CD4-positive, alpha-beta memory T cell (primary cell): ENCODE results near the gene PGGHG. TPM values are rescaled to one million over a fixed set of nuclear protein-coding genes. Genes with fewer than 3 reads are reported as not detected.
A peak's percentile ranks its signal among the peaks of the same experiment; 100 is the strongest.

ENCODE experiments used
- CTCF ChIA-PET: fragments of 350-600 bp; sonication (Branson Sonifier 250); formaldehyde crosslinking; loops from one replicate; lab custom pipeline; 2021; ENCODE audit warnings: inconsistent platforms; ENCODE audit not compliant: partially characterized antibody; lab: Charles Lee
- POLR2A ChIA-PET: fragments of 350-600 bp; sonication (Branson Sonifier 250); formaldehyde crosslinking; loops from one replicate; lab custom pipeline; 2021; ENCODE audit not compliant: partially characterized antibody; lab: Charles Lee
- DNase-seq, 5 donors: peaks; one replicate each; pipeline versions ENCODE4 v3.0.0 to v3.0.0-alpha.2; 2020 to 2022; ENCODE audit warnings: mixed read lengths in 1 of 5
- H3K27ac ChIP-seq: one replicate; pipeline ENCODE4 v1.7.0; 2013; ENCODE audit warnings: low read depth, low read length
- H3K27me3 ChIP-seq: 2 replicates; pipeline ENCODE4 v1.7.0; 2013; ENCODE audit warnings: mild to moderate bottlenecking, low read length, moderate library complexity; ENCODE audit not compliant: insufficient read depth
- H3K36me3 ChIP-seq: 2 replicates; pipeline ENCODE4 v1.7.0; 2013; ENCODE audit warnings: mild to moderate bottlenecking, low read length, moderate library complexity; ENCODE audit not compliant: insufficient read depth
- H3K4me1 ChIP-seq: 2 replicates; pipeline ENCODE4 v1.7.0; 2013; ENCODE audit warnings: mild to moderate bottlenecking, low read length, moderate library complexity; ENCODE audit not compliant: insufficient read depth
- H3K4me3 ChIP-seq, 2 donors: one replicate each; pipeline ENCODE4 v1.7.0; 2013; ENCODE audit warnings: low read length in 2 of 2, mild to moderate bottlenecking in 1 of 2
- H3K9me3 ChIP-seq, 2 donors: one replicate each; pipeline ENCODE4 v1.7.0; 2013; ENCODE audit warnings: low read length in 2 of 2, control low read depth in 1 of 2; ENCODE audit not compliant: control insufficient read depth in 1 of 2
- H3K27ac Mint-ChIP-seq, 7 donors: one replicate each; pipeline ENCODE4 v1.8.0; 2020 to 2021; ENCODE audit warnings: mixed read lengths in 7 of 7, mild to moderate bottlenecking in 6 of 7, inconsistent platforms in 3 of 7, moderate library complexity in 3 of 7
- H3K27me3 Mint-ChIP-seq, 2 donors: one replicate each; pipeline ENCODE4 v1.8.0; 2020 to 2021; ENCODE audit warnings: mixed read lengths in 2 of 2
- H3K36me3 Mint-ChIP-seq, 2 donors: one replicate each; pipeline ENCODE4 v1.8.0; 2020 to 2021; ENCODE audit warnings: mixed read lengths in 2 of 2, inconsistent platforms in 1 of 2, mild to moderate bottlenecking in 1 of 2
- H3K4me1 Mint-ChIP-seq, 4 donors: one replicate each; pipeline ENCODE4 v1.8.0; 2020 to 2021; ENCODE audit warnings: mixed read lengths in 4 of 4, mild to moderate bottlenecking in 1 of 4
- H3K4me3 Mint-ChIP-seq, 8 donors: one replicate each; pipeline ENCODE4 v1.8.0; 2020 to 2021; ENCODE audit warnings: mixed read lengths in 8 of 8, mild to moderate bottlenecking in 7 of 8, moderate library complexity in 6 of 8, inconsistent platforms in 3 of 8
- H3K9me3 Mint-ChIP-seq, 8 donors: one replicate each; pipeline ENCODE4 v1.8.0; 2020 to 2021; ENCODE audit warnings: mixed read lengths in 8 of 8, mild to moderate bottlenecking in 5 of 8, inconsistent platforms in 3 of 8, moderate library complexity in 1 of 8
- intact Hi-C: fragments of 100-400 bp; cut with micrococcal nuclease; formaldehyde crosslinking; loops from one replicate; pipeline ENCODE4 v1.15.1; 2023
- polyA plus RNA-seq, 2 donors: library from polyadenylated mRNA; unstranded; fragments of 300-500 nt; fragmentation: Illumina TruSeq; gene quantifications; one replicate each; pipeline ENCODE4 v1.2.3, GENCODE V29; 2021
- total RNA-seq, 2 experiments: library from RNA; stranded (reverse); gene quantifications; one replicate each; pipeline ENCODE4 v1.2.3, GENCODE V29; 2021

Gene PGGHG
- total and polyA plus RNA-seq, 4 experiments from 2014 or later: 3.0 to 304 (median 155) TPM

GRCh38 chr11:299951-300735 lies 11.2 kb downstream of the PGGHG start:
- peaks cover 11 to 43% (median 19%) of the 10 kb centered on the region in 4 donors for H3K4me1 Mint-ChIP-seq
- peaks cover 0 to under 1% (median 0%) of the 10 kb centered on the region in 8 donors for H3K9me3 Mint-ChIP-seq
- intact Hi-C loops: no loop called here
- peak overlapping the region in 3 of 7 donors; percentile 13 to 55 (median 35) for H3K27ac Mint-ChIP-seq
- H3K4me3 Mint-ChIP-seq: no peak overlapping the region
- no peaks in the 10 kb centered on the region for H3K27me3 ChIP-seq
- H3K27me3 Mint-ChIP-seq: peaks cover 0 to 3% of the 10 kb centered on the region in 2 donors
- H3K36me3 Mint-ChIP-seq: peaks cover 0 to 1% of the 10 kb centered on the region in 2 donors
- ChIA-PET POLR2A (interaction anchor here (0.6 to 4.2 kb wide), 7 partner anchors 12 to 114 kb away, joined by 3 to 32 read pairs (median 3); partner anchors contain the start of genes IFITM1, PGGHG and SIGIRR), CTCF (interaction anchor here (1.1 to 1.4 kb wide), 3 partner anchors 13 to 49 kb away, joined by 3 to 4 read pairs (median 3); no protein-coding TSS in a partner anchor)
- DNase-seq: peak in 1 of 5 donors; percentile 19
- H3K36me3 ChIP-seq: no peaks in the 10 kb centered on the region
- no peak overlapping the region for H3K27ac ChIP-seq
- peaks cover 31% of the 10 kb centered on the region for H3K4me1 ChIP-seq
- H3K4me3 ChIP-seq: no peak overlapping the region
- H3K9me3 ChIP-seq: no peaks in the 10 kb centered on the region

DNA sequence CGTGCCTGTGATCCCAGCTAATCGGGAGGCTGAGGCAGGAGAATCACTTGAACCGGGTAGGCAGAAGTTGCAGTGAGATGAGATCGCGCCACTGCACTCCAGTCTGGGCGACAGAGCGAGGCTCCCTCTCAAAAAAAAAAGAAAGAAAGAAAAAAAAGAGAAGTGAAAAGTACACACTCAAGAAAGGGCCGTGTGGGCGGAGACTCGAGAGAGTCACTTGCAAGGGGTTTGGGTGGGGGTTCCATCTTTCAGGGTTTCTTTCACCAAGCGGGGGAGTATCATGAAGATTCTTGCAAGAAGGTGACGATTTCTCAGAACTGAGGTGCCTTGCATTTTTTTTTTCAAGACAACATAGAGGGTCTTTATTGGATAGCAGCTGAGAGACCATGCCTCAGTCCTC lies 14.4 kb downstream of the PGGHG start:
- CTCF ChIA-PET: interaction anchor here (4.2 to 5.6 kb wide), 2 partner anchors 16 to 53 kb away, joined by 15 to 38 read pairs; no protein-coding TSS in a partner anchor
- no peak for DNase-seq
- Mint-ChIP-seq H3K9me3 (no peaks in the 10 kb centered on the region), H3K27me3 (peaks cover 0 to 3% of the 10 kb centered on the region in 2 donors), H3K4me1 (peaks cover 13 to 51% (median 26%) of the 10 kb centered on the region in 4 donors), H3K36me3 (peaks cover 0 to 5% of the 10 kb centered on the region in 2 donors), H3K27ac (peak overlapping the region in 3 of 7 donors; percentile 26 to 68 (median 40)), H3K4me3 (no peak overlapping the region)
- intact Hi-C loops: no loop called here
- H3K27me3 ChIP-seq: no peaks in the 10 kb centered on the region
- POLR2A ChIA-PET: interaction anchor here (0.5 to 5.6 kb wide), 3 partner anchors 14 to 146 kb away, joined by 3 to 23 read pairs (median 3); no protein-coding TSS in a partner anchor
- H3K27ac ChIP-seq: no peak overlapping the region
- no peaks in the 10 kb centered on the region for H3K9me3 ChIP-seq
- H3K36me3 ChIP-seq: no peaks in the 10 kb centered on the region
- peaks cover 40% of the 10 kb centered on the region for H3K4me1 ChIP-seq
- H3K4me3 ChIP-seq: no peak overlapping the region

DNA sequence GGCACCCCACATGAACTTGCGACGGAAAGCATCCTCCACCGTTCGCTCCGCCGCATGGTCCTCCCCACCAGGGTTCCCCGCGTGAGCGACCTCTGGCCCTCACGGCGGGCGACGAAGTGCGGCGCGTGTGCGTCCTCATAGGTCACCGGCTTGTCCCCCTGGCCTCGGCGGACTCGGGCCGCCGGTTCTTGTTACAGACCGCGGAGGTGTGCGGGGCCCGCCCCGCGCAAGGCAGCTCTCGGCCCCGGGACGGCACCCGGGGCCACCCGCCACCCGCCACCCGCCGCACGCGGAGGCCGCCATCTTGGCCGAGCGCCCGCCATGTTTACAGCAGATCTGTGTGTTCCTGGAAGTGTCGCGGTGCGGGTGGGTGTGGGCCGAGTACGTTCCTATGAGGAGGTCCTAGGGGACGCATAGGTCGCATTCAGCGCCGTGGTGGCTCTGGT lies 15.2 kb downstream of the PGGHG start:
- Histone ChIP-seq H3K4me1 (peaks cover 36% of the 10 kb centered on the region), H3K4me3 (no peak overlapping the region), H3K27me3 (no peaks in the 10 kb centered on the region), H3K27ac (no peak overlapping the region), H3K9me3 (no peaks in the 10 kb centered on the region), H3K36me3 (no peaks in the 10 kb centered on the region)
- Mint-ChIP-seq H3K27me3 (peaks cover 0 to 3% of the 10 kb centered on the region in 2 donors), H3K4me1 (peaks cover 14 to 54% (median 27%) of the 10 kb centered on the region in 4 donors), H3K4me3 (no peak overlapping the region), H3K36me3 (peaks cover under 1 to 9% of the 10 kb centered on the region in 2 donors), H3K27ac (no peak overlapping the region), H3K9me3 (no peaks in the 10 kb centered on the region)
- peak in 1 of 5 donors; percentile 16 for DNase-seq
- intact Hi-C loops: loop anchor here (2.0 kb wide), 1 partner anchor 93 kb away; no protein-coding TSS in a partner anchor
- ChIA-PET CTCF (interaction anchor here (0.6 to 5.6 kb wide), 20 partner anchors 12 to 149 kb away, joined by 3 to 67 read pairs (median 4); partner anchors contain the start of gene PTDSS2), POLR2A (interaction anchor here (0.8 to 5.6 kb wide), 9 partner anchors 9 to 146 kb away, joined by 4 to 53 read pairs (median 11); partner anchors contain the start of genes BET1L, PGGHG, PTDSS2 and RIC8A)

DNA sequence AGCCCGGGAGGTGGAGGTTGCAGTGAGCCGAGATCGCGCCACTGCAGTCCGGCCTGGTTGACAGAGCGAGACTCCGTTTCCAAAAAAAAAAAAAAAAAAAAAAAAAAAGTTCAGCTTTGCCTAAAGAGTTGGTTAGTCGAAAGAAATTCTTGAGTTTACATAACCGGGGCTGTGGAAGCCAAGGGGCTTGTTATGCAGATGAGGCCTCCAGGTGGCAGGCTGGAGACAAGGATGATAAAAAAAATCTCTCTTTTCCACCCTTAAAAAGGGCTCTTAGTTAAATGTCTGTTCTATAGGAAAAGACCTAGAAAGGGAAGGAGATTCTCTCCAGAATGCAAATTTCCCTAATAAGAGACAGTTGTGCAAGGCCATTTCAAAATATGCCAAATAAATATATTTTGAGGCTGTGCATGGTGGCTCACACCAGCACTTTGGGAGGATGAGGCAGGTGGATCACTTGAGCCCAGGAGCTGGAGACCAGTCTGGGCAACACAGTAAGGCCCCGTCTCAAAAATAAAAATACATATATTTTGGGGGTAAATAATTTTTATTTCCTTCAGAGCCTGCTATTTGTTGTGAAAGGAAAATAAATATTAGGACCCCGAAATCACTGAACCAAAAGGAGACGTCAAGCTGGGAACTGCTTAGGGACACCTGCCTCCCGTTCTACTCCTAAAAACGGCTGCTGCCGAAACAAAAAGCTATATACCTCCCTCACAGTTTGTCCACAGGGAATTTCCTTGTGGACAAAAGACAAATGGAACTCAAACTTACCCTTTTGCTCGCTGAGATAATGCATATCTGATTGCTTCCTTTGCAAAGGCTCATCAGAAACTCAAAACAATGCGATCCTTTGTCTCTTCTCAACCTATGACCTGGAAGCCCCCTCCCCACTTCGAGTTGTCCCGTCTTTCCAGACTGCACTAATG lies 16.3 kb downstream of the PGGHG start:
- no peaks in the 10 kb centered on the region for H3K9me3 ChIP-seq
- Mint-ChIP-seq H3K4me1 (peaks cover 20 to 58% (median 34%) of the 10 kb centered on the region in 4 donors), H3K27ac (peak overlapping the region; percentile 1 to 89 (median 78)), H3K9me3 (peaks cover 0 to 5% (median 0%) of the 10 kb centered on the region in 8 donors), H3K27me3 (peaks cover 0 to 3% of the 10 kb centered on the region in 2 donors), H3K4me3 (peak overlapping the region in 5 of 8 donors; percentile 36 to 76 (median 52)), H3K36me3 (peaks cover 8 to 16% of the 10 kb centered on the region in 2 donors)
- no peaks in the 10 kb centered on the region for H3K36me3 ChIP-seq
- ChIA-PET POLR2A (interaction anchor here (0.8 to 5.6 kb wide), 16 partner anchors 10 to 145 kb away, joined by 3 to 53 read pairs (median 6); partner anchors contain the start of genes BET1L, PGGHG, PSMD13 and PTDSS2), CTCF (interaction anchor here (0.6 to 5.6 kb wide), 31 partner anchors 11 to 148 kb away, joined by 3 to 67 read pairs (median 4); partner anchors contain the start of genes BET1L, PTDSS2 and RIC8A)
- no peaks in the 10 kb centered on the region for H3K27me3 ChIP-seq
- peak overlapping the region; percentile 6 for H3K27ac ChIP-seq
- peaks cover 42% of the 10 kb centered on the region for H3K4me1 ChIP-seq
- intact Hi-C loops: loop anchor here (1.0 to 5.0 kb wide), 5 partner anchors 38 to 212 kb away; no protein-coding TSS in a partner anchor
- H3K4me3 ChIP-seq: no peak overlapping the region
- peak; percentile 64 to 75 (median 67) for DNase-seq

- peaks cover 0 to 5% (median 0%) of the 10 kb centered on the region in 8 donors for H3K9me3 Mint-ChIP-seq
- H3K4me1 Mint-ChIP-seq: peaks cover 20 to 51% (median 32%) of the 10 kb centered on the region in 4 donors
- H3K27me3 ChIP-seq: no peaks in the 10 kb centered on the region
- no peaks in the 10 kb centered on the region for H3K36me3 ChIP-seq
- H3K27ac Mint-ChIP-seq: peak overlapping the region; percentile 31 to 89 (median 73)
- peaks cover 8 to 16% of the 10 kb centered on the region in 2 donors for H3K36me3 Mint-ChIP-seq
- H3K27ac ChIP-seq: no peak overlapping the region
- H3K27me3 Mint-ChIP-seq: no peaks in the 10 kb centered on the region
- no peak overlapping the region for H3K4me3 ChIP-seq
- intact Hi-C loops: loop anchor here (1.0 to 5.0 kb wide), 5 partner anchors 39 to 211 kb away; no protein-coding TSS in a partner anchor
- H3K4me1 ChIP-seq: peaks cover 42% of the 10 kb centered on the region
- peak overlapping the region in 4 of 8 donors; percentile 8 to 96 (median 34) for H3K4me3 Mint-ChIP-seq
- DNase-seq: no peak
- CTCF ChIA-PET: interaction anchor here (0.7 to 5.6 kb wide), 20 partner anchors 10 to 144 kb away, joined by 3 to 67 read pairs (median 5); partner anchors contain the start of genes BET1L, PSMD13, PTDSS2 and RIC8A
- POLR2A ChIA-PET: interaction anchor here (0.8 to 5.6 kb wide), 13 partner anchors 11 to 144 kb away, joined by 3 to 53 read pairs (median 8); partner anchors contain the start of genes PGGHG, PSMD13 and PTDSS2
- no peaks in the 10 kb centered on the region for H3K9me3 ChIP-seq
These were observed 16.9 kb downstream of the PGGHG start for GRCh38 chr11:305844-306211.
